PC-9 (cell line): ENCODE results near the gene UBE2M.

Experiments used
- CTCF ChIP-seq: fragments of 200-600 bp; sonication (generic); conservative IDR thresholded peaks from 2 replicates; pipeline ENCODE4 v1.6.1; 2017; ENCODE audit warnings: mixed run types, antibody characterized with exemption, mild to moderate bottlenecking, moderate library complexity
- EZH2 ChIP-seq: fragments of 200-600 bp; sonication (generic); IDR thresholded peaks from 2 replicates; pipeline ENCODE4 v1.8.0; 2017; ENCODE audit warnings: antibody characterized with exemption, low read depth

DNA sequence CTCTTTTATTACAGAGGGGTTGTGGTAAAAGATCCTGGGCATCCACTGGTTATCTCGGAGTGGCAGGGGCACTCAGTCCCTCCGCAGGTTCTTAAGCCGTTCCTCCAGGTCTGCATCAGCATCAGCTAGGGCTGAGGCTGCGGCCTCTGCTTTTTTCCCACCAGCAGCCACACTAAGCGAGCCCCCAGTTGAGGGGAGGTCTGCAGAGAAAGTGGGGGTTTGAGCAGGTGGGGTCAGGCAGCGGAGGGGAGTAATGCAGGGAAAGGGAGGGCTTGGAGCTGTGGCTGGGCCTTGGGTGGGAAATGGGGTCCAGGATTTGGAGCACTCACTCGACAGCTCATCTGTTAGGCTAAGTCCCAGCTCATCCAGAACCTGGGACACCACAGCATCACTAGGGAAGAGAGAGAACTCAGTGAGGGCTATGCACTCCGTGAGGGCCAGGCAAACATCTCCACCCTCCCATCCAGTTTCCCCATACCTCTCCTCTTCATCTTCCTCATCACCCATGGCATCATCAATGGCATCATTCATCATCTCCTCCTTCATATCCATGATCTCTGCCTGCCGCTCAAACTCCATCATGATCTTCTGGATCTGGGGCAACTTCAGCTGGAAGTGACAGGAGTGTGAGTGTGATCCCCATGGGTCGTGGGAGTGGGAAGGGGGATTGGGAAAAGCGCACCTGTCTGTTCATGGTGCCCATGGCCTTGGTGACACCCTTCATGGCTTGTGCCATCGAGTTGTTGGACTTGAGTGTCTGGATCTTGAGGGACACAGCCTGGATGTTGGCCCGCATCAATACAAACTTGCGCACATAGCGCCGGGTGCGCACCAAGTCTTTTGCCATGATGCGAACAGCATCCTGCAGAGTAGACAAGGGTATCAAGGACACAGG, 6.6 kb downstream of the UBE2M start:
- no peak for TF ChIP-seq EZH2
- TF ChIP-seq CTCF = no peak
